Measurements from ENCODE around the gene CPXM2. TPM values are rescaled to one million over a fixed set of nuclear protein-coding genes. Genes with fewer than 3 reads are reported as not detected.

Gene CPXM2
- total RNA-seq, 4 donors from 2014 or later: 2.1 to 48.2 (median 17.8) TPM

DNA sequence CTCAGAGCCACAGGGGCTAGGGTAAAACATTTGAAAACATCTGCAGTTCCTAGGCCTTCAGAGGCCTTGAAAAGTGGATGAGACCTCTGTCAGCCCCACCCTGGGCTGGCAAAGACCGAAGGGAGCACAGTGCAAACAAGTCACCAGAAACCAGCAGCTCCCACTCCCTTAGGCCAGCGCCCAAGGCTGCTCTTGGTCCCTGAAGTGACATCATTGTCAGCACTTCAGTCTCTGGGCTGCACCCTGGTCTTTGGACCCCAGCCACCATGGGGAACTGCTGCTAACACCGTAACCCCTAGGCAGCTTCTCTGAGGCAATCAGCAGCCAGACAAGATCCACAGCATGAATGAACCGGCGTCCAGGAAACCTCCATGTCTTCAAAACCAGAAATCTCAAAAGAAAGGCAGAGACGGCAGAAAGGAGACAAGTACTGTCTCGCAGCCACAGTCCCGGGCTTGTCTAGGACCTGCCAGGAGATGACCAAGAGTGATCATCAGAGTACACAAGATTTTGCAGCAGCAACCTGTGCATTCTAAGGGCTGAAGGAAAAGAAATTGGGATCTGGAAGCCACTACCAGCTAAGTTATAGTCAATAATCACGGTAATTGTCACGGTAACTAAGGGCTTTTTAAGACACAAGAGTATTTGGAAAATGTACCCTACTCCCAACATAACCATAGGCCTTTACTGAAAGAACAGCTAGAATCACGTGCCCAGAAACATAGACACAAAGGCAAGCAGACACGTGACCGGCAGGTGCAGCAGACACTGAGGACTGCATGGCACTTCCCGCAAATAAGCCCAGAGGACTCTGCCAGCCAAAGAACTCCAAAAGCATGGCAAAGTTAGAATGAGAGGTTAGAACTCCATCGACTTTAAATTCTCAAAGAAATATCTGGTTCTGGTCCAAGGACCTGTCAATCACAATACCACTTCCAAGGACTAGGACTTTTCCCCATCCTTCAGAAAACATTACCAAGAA, 23.3 kb downstream of the CPXM2 start:
- DNase-seq: no peak
- Histone ChIP-seq H3K27ac (no peak overlapping the region), H3K27me3 (no peaks in the 10 kb centered on the region), H3K36me3 (no peaks in the 10 kb centered on the region), H3K4me1 (no peaks in the 10 kb centered on the region), H3K4me3 (no peak overlapping the region), H3K9me3 (no peaks in the 10 kb centered on the region)
- TF ChIP-seq, protein P1, sequence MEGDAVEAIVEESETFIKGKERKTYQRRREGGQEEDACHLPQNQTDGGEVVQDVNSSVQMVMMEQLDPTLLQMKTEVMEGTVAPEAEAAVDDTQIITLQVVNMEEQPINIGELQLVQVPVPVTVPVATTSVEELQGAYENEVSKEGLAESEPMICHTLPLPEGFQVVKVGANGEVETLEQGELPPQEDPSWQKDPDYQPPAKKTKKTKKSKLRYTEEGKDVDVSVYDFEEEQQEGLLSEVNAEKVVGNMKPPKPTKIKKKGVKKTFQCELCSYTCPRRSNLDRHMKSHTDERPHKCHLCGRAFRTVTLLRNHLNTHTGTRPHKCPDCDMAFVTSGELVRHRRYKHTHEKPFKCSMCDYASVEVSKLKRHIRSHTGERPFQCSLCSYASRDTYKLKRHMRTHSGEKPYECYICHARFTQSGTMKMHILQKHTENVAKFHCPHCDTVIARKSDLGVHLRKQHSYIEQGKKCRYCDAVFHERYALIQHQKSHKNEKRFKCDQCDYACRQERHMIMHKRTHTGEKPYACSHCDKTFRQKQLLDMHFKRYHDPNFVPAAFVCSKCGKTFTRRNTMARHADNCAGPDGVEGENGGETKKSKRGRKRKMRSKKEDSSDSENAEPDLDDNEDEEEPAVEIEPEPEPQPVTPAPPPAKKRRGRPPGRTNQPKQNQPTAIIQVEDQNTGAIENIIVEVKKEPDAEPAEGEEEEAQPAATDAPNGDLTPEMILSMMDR (IDR thresholded peaks at IDR 0.05): no peak
- no peak for TF ChIP-seq POLR2A (IDR thresholded peaks at IDR 0.05)
- intact Hi-C loops (cut with DNase I; ENCODE audit: low total_unique reads): no loop called here

DNA sequence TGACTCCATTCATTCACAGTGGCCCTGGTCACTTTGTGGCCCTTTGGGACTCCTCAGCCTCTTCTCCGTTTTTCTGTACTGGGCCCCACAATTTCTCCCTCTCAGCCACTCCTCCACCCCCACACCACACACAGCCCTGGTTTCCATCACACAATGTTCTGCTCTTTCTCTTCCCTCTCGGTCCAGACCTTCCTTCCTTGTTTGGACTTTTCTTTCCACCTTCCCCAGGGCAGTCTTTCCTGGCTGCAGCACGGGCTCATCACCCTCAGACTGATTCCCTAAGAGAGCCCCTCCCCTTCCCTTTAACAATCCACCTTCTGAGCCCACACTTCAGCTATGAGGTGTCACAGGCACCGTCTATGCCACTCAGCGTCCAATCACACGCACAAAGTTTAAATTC, 25.7 kb downstream of the CPXM2 start:
- Histone ChIP-seq H3K4me1 (no peaks in the 10 kb centered on the region), H3K4me3 (no peak overlapping the region), H3K9me3 (no peaks in the 10 kb centered on the region), H3K36me3 (no peaks in the 10 kb centered on the region), H3K27ac (no peak overlapping the region), H3K27me3 (no peaks in the 10 kb centered on the region)
- DNase-seq: no peak
- intact Hi-C loops (cut with DNase I; ENCODE audit: low total_unique reads): no loop called here
- TF ChIP-seq, protein P1 (IDR thresholded peaks at IDR 0.05): no peak
- no peak for TF ChIP-seq POLR2A (IDR thresholded peaks at IDR 0.05)

DNA sequence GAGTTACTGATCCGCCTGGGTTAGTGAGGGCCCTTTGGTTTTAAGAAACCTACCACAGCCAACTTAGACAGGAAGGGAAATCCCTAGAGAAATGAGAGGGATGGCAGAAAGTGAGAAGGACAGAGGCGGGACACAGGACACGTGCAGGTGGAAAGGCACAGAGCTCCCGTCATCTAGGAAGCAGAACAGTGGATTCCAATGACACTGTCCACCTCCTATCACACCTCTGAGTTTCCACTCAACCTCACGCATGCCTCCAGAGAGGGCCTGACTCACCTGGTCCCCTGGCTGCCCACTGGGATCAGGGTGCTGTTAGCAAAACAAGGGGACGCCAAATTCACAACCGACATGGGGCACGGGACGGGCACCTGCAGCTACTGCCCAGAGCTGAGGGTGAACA, 26.3 kb downstream of the CPXM2 start:
- TF ChIP-seq POLR2A (IDR thresholded peaks at IDR 0.05): no peak
- TF ChIP-seq, protein P1 (IDR thresholded peaks at IDR 0.05): no peak
- Histone ChIP-seq H3K4me3 (no peak overlapping the region), H3K27me3 (no peaks in the 10 kb centered on the region), H3K27ac (no peak overlapping the region), H3K9me3 (no peaks in the 10 kb centered on the region), H3K4me1 (no peaks in the 10 kb centered on the region), H3K36me3 (no peaks in the 10 kb centered on the region)
- intact Hi-C loops (cut with DNase I; ENCODE audit: low total_unique reads): no loop called here
- DNase-seq: no peak

DNA sequence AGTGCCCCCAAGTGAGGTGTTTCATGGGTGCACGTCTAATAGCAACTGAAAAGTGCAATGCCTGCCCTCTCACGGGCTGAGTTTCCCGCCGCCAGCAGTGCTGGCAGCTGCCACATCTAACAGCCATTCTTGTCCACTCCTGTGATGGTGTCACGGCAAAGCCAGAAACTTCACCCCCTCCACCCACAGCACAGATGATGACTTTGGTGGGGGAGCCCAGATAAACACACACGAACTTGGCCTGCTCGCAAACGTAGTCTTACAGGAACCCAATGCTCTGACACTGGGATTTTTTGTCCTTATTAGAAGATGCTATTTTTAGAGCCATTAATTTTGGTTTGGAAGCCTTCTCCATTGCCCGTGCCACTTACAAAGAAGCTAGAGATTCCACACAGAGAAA, 26.7 kb downstream of the CPXM2 start:
- intact Hi-C loops (cut with DNase I; ENCODE audit: low total_unique reads): no loop called here
- H3K9me3 ChIP-seq: no peaks in the 10 kb centered on the region
- no peak for TF ChIP-seq POLR2A (IDR thresholded peaks at IDR 0.05)
- TF ChIP-seq, protein P1 (IDR thresholded peaks at IDR 0.05): no peak
- no peaks in the 10 kb centered on the region for H3K4me1 ChIP-seq
- H3K36me3 ChIP-seq: no peaks in the 10 kb centered on the region
- no peak overlapping the region for H3K4me3 ChIP-seq
- DNase-seq: no peak
- H3K27ac ChIP-seq: no peak overlapping the region
- no peaks in the 10 kb centered on the region for H3K27me3 ChIP-seq

DNA sequence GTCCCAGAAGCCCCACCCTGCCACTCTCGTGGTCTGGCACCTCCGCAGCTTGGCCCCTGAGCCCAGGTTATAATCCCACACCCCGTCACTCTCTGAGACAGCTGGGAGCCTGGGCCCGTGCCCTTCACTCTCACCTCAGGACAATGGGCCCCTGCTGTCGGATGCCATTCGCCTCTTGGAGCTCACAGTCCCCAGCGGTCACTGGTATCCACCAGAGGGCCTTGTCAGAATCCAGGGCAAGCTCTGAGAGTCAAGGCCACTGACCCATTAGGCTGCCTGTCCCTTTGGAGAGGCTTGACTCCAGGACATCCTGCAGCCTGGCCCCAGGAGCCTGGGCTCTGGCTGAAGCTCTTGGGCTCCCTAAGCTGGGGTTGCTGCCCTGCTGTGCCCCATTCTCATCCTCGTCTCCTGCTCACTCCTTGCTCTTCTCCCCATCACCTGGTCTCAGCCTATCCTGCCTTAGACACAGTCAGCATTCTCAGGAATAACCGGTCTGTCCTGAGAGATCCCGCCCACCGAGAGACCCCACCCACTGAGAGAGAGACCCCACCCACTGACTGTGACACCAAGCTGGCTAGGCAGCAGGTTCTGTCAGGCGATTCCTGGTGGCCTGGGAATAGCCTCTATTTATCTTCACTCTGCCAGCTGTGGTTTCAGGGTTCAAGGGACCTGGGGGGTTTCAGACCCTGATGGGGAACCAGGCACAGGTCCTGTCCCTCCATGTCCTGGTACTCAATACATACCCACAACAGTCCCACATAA, 27.7 kb downstream of the CPXM2 start:
- Histone ChIP-seq H3K36me3 (no peaks in the 10 kb centered on the region), H3K27ac (no peak overlapping the region), H3K27me3 (no peaks in the 10 kb centered on the region), H3K4me3 (no peak overlapping the region), H3K9me3 (no peaks in the 10 kb centered on the region), H3K4me1 (no peaks in the 10 kb centered on the region)
- no peak for TF ChIP-seq POLR2A (IDR thresholded peaks at IDR 0.05)
- TF ChIP-seq, protein P1 (IDR thresholded peaks at IDR 0.05): no peak
- no peak for DNase-seq
- intact Hi-C loops (cut with DNase I; ENCODE audit: low total_unique reads): no loop called here

Data from uterus (tissue), 4 donors.